ENCODE results near the gene EMILIN2.

Gene EMILIN2

DNA sequence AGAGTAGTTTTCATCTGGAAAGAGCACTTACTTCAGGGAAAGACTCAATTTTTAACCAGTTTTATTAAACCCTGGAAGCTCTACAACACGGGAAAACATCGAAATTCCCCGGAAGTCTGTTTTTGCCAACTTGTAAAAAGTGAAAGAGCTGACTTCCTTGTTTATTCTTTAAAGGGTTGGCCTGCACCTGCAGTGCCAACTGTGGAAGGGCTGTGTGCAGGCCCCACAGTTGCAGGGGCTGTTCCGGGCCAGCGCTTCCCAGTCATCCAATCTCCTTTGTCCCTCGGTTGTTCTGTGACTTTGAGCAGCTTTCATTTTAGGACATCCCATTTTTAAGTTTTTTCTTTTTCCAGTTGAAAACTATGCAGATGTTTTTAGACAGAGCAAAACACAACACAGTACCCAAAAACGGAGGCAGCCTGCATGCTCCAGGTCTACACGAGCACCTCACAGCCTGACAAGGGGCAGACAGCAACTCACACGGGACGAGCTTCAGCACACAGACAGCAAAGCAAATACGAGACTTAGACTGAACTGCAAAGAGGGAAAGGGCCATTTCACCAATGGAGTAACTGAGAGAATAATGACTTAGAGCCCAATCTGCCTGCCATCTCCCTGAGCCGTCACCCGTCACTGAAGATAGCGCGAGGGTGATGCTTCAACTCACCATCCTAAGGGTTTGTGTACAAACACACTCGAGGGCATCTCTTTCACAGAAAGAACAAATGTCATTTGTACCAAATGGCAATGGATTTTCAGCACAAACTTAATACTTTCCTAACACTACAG is 70.6 kb downstream of the EMILIN2 start:
- DNase-seq = no peak

DNA sequence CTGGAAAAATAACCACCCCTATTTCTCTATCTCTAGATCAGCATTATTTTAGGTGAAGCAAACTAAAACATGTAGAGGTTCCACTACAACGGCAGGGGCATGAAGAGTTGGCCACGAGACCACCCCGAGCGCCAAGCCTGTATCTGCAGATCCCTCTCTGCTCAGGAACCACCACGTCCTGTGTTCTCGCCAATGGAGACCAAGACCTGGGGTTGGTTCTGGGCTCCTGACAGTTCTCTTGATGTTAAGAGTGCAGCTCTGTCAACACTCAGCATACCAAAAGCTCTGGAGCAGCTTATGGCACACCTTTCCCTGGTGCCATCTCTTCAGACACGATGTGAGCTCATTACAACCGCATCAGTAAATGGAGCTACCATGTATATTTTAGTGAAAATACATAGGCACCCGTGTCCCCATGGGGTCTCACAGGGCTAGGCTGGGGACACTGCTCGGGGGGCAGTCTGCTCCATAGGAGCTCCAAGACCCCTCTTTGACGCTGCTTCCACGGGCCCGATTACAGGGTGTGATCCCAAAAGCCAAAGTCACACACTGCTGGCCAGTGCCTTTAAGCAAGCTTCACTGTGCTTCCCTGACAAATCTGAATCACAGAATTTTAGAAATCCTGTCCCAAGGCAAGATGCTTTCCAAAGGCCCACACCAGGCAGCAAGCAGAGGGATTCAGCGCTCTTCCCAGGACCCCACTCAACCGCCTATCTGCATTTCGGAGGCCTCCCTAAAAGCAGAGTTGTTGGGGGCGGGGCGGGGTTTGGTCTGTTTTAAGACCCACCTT is 72.2 kb downstream of the EMILIN2 start:
- DNase-seq = no peak

GRCh38 chr18:2919600-2919999 is 72.8 kb downstream of the EMILIN2 start:
- DNase-seq = no peak

GRCh38 chr18:2920027-2920426 is 73.2 kb downstream of the EMILIN2 start:
- no peak for DNase-seq

DNA sequence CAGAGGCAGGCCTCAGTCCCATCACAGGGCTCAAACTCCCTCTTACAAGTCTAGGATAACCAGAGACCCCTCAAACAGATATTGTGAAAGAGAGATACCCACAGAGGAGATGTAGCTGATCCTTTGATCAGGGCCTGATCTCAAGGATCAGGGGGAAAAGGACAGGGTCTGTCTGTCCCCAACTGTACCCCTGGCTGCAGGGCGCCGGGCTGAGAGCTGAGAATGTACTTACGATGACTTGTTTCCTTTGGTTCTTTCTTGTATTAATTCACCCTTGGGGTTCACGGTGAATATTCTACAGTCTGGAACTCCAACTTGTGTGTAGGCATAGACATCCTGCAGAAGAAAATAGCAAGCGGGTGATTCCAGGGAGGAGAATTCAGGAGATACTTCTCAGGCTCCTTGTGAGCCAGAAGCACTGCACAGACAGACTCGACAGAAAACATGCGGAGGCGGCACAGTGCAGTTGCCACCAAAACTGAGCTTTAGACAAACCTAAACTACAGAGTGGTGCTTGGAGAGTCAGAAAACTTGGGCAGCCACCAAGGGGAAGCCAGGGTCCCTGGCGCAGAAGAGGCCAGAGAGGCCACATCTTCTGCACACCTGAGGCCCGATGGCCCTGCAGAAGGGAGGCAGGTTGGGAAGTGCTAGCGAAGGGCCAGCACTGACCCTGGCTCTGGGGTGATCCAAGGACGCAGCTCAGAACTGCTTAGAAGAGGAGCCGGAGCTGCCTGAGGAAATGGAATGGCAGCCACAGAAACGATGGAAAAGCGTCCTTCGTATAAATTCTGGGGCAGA is 73.9 kb downstream of the EMILIN2 start:
- no peak for DNase-seq

GRCh38 chr18:2921778-2922177 is 75.0 kb downstream of the EMILIN2 start:
- DNase-seq = no peak

- DNase-seq = no peak
Observed at GRCh38 chr18:2923464-2923863, 76.7 kb downstream of the EMILIN2 start.

DNA sequence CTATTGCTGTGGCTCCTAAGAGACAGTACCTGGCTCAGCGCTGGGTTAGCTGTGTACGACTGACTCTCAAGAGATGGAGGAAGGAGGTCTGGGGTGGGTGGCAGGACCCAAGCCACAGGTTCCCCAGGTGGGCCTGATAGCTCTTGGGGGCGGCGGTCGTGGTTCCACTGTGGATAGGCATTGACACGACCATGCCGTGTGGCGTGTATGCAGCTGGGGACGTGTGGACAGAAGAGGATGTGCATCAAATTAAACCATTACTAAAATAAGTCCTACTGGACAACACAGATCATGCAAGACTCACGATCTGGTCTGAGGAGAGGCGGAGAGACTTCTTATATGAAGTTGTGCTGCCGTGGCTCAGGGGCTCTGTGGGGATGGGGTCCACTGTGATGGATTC is 78.1 kb downstream of the EMILIN2 start:
- DNase-seq = no peak

DNA sequence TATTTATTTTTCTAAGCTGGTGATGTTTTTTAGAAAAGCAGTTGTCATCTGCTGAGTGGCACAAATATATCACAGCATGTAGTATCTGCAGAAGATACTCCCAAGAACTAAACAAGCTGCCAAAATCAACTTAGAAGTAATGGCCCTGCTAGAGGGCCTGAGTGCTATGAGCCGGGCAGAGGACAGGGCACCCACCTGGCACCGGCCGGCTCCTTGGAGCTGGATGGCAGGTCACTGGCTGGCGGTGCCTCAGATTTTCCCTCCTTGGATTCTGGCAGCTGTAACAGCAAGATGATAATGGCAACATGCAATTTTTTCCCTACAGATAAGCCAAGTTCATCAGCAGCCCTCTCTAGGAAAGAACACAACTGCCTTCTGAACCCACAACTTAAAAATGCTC is 79.7 kb downstream of the EMILIN2 start:
- no peak for DNase-seq

DNA sequence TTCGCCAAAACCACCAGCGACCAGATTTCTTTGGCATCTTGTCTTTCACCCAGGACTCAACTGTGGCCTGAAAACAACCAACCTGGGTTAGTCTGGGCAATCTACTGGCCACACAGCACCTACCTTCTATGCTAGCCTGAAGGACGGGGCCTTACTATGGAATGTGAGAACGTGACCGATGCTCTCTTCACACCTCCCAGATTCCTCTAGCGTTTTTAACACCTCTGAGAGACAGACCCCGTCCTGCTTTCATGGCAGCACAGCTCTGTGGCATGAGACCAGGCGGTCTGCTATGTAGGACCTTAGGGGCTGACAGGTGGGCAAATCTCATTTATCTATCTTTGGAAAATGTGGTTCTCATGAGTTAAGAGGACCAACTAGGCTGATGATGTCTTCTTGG is 80.9 kb downstream of the EMILIN2 start:
- DNase-seq = no peak

GRCh38 chr18:2932247-2933181 is 85.7 kb downstream of the EMILIN2 start:
- peak; percentile 68 for DNase-seq

DNA sequence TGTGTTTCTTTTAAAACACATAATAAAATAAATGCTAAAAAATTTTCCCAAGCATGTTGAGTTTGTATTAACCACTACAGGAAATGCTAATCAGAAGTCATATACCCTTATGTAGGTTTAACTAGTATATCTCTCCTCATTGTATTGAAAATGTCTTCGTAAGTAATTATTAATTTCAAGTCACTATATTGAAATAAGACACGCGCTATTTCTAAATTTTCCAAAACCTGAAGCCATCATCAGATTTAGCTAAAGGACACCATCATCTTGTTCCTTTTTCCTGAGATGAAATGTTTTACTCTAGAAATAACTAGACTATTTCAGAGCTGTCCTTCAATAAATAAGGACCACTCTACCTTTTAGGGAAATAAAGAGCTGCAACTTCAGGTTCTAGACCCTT is 87.2 kb downstream of the EMILIN2 start:
- no peak for DNase-seq

DNA sequence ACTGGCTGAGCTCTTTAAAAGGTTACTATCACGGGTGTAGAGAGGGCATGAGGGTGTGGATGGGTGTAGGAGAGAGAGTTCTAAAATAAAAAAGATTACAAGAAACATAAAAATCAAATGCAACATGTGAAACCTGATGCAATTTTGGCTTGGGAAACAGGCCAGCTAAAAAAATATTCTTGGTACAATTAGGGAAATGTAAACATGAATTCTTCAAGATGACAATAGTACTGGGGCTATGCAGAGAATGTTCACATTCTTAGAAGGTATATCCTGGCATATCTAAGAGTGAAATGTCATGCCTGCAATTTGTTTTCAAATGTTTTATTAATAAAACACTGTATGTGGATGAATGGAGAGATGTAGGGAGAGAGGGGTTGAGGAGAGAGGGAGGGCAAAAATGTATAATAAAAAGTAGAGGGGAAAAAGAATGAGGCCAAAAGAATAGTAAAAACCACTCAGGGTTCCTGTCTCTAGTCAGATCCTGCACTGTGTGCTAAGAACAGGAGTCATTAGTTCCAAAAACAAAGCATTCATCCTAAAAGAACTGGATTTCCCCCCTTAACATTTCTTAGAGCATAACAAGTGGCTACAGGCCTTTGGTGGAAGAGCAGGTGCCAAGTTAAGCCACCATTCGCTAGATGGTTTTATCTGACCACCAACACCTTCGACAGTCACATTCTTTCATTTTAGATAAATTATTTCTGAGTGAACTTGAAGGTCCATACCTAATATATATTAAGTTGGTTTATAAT is 88.8 kb downstream of the EMILIN2 start:
- DNase-seq = no peak

GRCh38 chr18:2939317-2939716 is 92.5 kb downstream of the EMILIN2 start:
- DNase-seq = no peak

- no peak for DNase-seq
Observed at GRCh38 chr18:2948038-2948437, 101.2 kb downstream of the EMILIN2 start.

DNA sequence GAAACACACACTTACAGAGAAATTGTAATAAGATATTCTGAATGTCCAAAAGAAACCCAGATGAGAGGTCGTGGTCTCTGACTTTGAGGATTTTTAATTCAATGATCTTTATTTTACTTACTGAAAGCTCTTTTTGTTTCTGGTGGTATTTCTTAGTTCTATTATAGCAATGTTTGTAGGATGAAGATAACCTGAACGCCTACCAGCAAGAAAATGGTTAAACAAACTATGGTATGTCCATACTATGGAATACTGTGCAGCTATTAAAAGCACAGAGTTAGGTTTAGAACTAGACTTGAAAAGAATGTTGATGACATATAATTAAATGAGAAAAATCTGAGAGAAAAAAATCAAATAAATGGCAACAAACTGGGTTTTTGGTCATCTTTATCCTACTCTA is 105.8 kb downstream of the EMILIN2 start:
- DNase-seq = no peak

DNA sequence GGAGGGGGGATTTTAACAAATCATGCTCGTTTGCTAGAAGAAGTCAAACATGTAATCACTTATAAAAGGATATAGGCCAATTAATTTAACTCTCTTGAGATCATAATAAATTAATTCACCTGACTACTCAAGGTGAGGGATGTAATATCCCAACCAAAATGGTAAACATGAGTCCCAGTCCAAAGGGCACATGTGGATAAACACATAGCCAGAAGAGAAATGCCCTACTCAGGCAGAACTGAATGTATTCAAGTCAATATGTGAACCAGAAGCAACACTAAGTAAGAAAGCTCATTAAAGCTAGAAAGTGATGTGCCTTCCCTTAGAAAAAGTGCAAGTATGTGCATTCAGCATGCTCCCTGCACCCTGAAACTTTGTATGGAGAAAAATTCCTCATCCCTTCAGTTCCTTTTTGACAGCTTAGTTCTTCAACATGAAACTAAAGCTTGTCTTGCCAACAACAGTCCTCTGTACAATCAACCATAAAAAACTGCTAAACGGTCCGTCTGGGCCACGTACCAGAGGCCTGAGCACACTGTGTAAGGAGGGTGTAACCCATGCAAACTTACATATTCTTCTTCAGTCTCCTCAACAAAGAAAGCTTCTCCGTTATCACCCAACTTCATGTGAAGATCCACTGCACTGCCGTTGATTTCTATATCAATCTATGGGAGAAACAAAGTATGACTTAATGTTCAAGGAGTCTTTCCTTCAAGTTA is 107.3 kb downstream of the EMILIN2 start:
- DNase-seq = no peak

DNA sequence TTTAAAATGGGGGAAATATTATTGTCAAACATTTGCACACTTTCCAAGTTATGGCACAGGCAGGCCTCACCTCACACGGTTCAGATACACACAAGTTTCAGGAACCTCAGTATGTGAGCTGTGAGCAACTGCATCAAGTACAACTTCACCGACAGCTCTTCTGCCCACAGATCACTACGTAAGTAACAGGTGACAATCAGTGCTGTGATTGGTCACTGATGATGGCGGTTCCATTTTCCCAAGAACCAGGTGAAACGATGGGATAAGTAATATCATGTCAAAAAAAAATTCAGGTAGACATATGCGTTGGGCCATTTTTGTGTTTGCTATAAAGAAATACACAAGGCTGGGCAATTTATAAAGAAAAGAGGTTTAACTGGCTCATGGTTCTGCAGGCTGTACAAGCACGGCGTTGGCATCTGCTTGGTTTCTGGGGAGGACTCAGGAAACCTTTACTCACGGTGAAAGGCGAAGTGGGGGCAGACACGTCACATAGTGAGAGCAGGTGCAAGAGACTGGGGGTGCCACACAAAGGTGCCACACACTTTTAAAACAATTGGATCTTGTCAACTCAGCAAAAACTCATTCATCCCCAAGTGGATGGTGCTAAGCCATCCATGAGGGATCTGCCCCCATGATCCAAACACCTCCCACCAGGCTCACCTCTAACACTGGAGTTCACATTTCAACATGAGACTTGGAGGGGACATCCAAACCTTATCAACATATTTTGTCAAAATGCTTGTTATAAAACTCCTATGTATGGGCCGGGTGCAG is 108.3 kb downstream of the EMILIN2 start:
- DNase-seq = no peak

DNA sequence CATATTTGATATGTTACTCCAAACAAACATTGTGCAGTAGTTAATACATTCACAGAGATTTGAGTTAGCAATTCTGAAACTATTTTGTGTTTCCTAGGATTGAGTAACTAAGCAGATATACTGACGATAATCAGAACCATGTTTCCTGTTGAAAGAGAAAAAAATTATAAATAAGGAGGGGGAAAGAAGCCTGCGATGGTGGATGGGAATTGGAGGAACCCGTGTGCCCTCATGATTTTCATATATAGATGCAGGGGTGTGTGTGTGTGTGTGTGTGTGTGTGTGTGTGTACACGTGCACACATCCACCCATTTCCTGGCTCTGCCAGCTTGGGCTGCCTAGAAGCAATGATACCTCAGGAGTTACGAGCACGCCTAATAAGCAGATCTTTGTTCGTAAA is 109.2 kb downstream of the EMILIN2 start:
- no peak for DNase-seq

GRCh38 chr18:2958819-2959298 is 112.1 kb downstream of the EMILIN2 start:
- DNase-seq = no peak
